GM12878 (cell line): Measurements from ENCODE around the gene SLIRP. TPM values are rescaled to one million over a fixed set of nuclear protein-coding genes. Genes with fewer than 3 reads are reported as not detected.

Source experiments
- ATAC-seq: fragments of 200-7000 bp; cut with Tn5 transposase; 3 replicates; pipeline ENCODE4 v1.9.1; 2020; ENCODE audit warnings: mild to moderate bottlenecking, moderate library complexity
- BruUV-seq: library from RNA; stranded (reverse); fragments of 400-500 nt; replicated peaks from 2 replicates; lab custom pipeline; 2021; lab: Mats Ljungman, UMichigan
- CTCF ChIA-PET: fragments of 300-600 bp; sonication (Branson Sonifier 250); formaldehyde crosslinking; extraction: SDS; loops from one replicate; lab custom pipeline; 2021; ENCODE audit warnings: inconsistent platforms; lab: Yijun Ruan, JAX
- POLR2A ChIA-PET: fragments of 350-600 bp; formaldehyde crosslinking; extraction: SDS; loops from one replicate; lab custom pipeline; 2021; ENCODE audit warnings: inconsistent platforms; lab: Charles Lee
- RAD21 ChIA-PET: fragments of 300-600 bp; sonication (Branson Sonifier 250); formaldehyde crosslinking; loops from one replicate; lab custom pipeline; 2023; ENCODE audit warnings: antibody characterized with exemption; ENCODE audit not compliant: unreplicated experiment; lab: Charles Lee
- SMC1A ChIA-PET: fragments of 300-600 bp; sonication (Branson Sonifier 250); formaldehyde crosslinking; loops from one replicate; lab custom pipeline; 2023; ENCODE audit not compliant: unreplicated experiment, uncharacterized antibody; lab: Charles Lee
- DNase-seq: peaks from one replicate; pipeline ENCODE4 v3.0.0-alpha.2; 2011; ENCODE audit warnings: low read depth, low spot score
- FAIRE-seq: peaks from 3 replicates; lab custom pipeline; 2011; peaks lifted over from hg19 to GRCh38; lab: Jason Lieb, UNC
- H2AFZ ChIP-seq: 2 replicates; pipeline ENCODE4 v1.6.0; 2011; ENCODE audit warnings: low read depth, low read length, control low read depth; ENCODE audit not compliant: control insufficient read depth
- H3K27ac ChIP-seq: 2 replicates; pipeline ENCODE4 v1.5.1; 2011; ENCODE audit warnings: control low read depth; ENCODE audit not compliant: control insufficient read depth, insufficient read depth
- H3K27me3 ChIP-seq, 2 experiments: replicated peaks in 1 of 2; 2 replicates each; pipeline versions ENCODE4 v1.6.0 to v1.6.1; 2011; ENCODE audit warnings: low read length in 1 of 2; ENCODE audit not compliant: control insufficient read depth in 2 of 2, insufficient read depth in 2 of 2
- H3K36me3 ChIP-seq, 2 experiments: 2 replicates each; pipeline ENCODE4 v1.5.1; 2011; ENCODE audit warnings: low read length in 1 of 2; ENCODE audit not compliant: control insufficient read depth in 2 of 2, insufficient read depth in 2 of 2
- H3K4me1 ChIP-seq: 2 replicates; pipeline ENCODE4 v1.6.1; 2011; ENCODE audit warnings: mild to moderate bottlenecking, low read length, moderate library complexity, mixed read lengths; ENCODE audit not compliant: control insufficient read depth, insufficient read depth
- H3K4me2 ChIP-seq: 2 replicates; pipeline ENCODE4 v1.6.0; 2011; ENCODE audit warnings: control low read depth; ENCODE audit not compliant: control insufficient read depth, insufficient read depth
- H3K4me3 ChIP-seq: fragments of 200-600 bp; sonication (generic); 2 replicates; pipeline ENCODE4 v1.5.1; 2016
- H3K79me2 ChIP-seq: 2 replicates; pipeline ENCODE4 v1.6.0; 2011; ENCODE audit warnings: low read length; ENCODE audit not compliant: control insufficient read depth, insufficient read depth
- H3K9ac ChIP-seq: 2 replicates; pipeline ENCODE4 v1.8.0; 2011; ENCODE audit warnings: low read length, control low read depth, mixed read lengths; ENCODE audit not compliant: control insufficient read depth, insufficient read depth
- H3K9me3 ChIP-seq: replicated peaks from 3 replicates; pipeline ENCODE4 v1.5.1; 2011; ENCODE audit warnings: mild to moderate bottlenecking, low read length; ENCODE audit not compliant: control insufficient read depth, insufficient read depth
- H4K20me1 ChIP-seq: 2 replicates; pipeline ENCODE4 v1.6.0; 2011; ENCODE audit not compliant: control insufficient read depth, insufficient read depth
- CBX5 ChIP-seq: sonication (generic); IDR thresholded peaks from 2 replicates; pipeline ENCODE4 v1.6.1; 2016; ENCODE audit warnings: low read depth, moderate library complexity, mild to moderate bottlenecking, inconsistent platforms
- CREB1 ChIP-seq: IDR thresholded peaks from 2 replicates; pipeline ENCODE4 v1.6.1; 2012; ENCODE audit warnings: low read depth, mild to moderate bottlenecking, inconsistent platforms
- EED ChIP-seq: sonication (generic); IDR thresholded peaks from 2 replicates; pipeline ENCODE4 v1.6.1; 2016; ENCODE audit warnings: antibody characterized with exemption, low read depth
- FOS ChIP-seq: IDR thresholded peaks from 3 replicates; pipeline ENCODE4 v1.6.1; 2011; ENCODE audit warnings: borderline replicate concordance; ENCODE audit not compliant: insufficient read length; ENCODE audit errors: extremely low read depth
- HDAC6 ChIP-seq: fragments of 200-600 bp; sonication (generic); IDR thresholded peaks from one replicate; pipeline ENCODE4 v1.8.0; 2017; ENCODE audit warnings: antibody characterized with exemption; ENCODE audit not compliant: unreplicated experiment
- LARP7 ChIP-seq: fragments of 450-650 bp; IDR thresholded peaks from 2 replicates; pipeline ENCODE4 v1.6.1; 2017; ENCODE audit warnings: mild to moderate bottlenecking
- MTA3 ChIP-seq: IDR thresholded peaks from 2 replicates; pipeline ENCODE4 v1.6.1; 2012; ENCODE audit warnings: low read length, inconsistent platforms, borderline replicate concordance
- NFIC ChIP-seq: IDR thresholded peaks from 2 replicates; pipeline ENCODE4 v1.6.1; 2012; ENCODE audit warnings: low read depth, mild to moderate bottlenecking, inconsistent platforms, low read length, moderate library complexity
- SPI1 ChIP-seq: IDR thresholded peaks from 2 replicates; pipeline ENCODE4 v1.6.1; 2011; ENCODE audit warnings: low read depth, mild to moderate bottlenecking, low read length, moderate library complexity, borderline replicate concordance; ENCODE audit not compliant: insufficient read depth
- SREBF2 ChIP-seq: IDR thresholded peaks from 2 replicates; pipeline ENCODE4 v1.6.1; 2012; ENCODE audit warnings: mild to moderate bottlenecking, low read length
- YBX1 ChIP-seq: fragments of 450-650 bp; IDR thresholded peaks from 2 replicates; pipeline ENCODE4 v1.6.1; 2016; ENCODE audit warnings: antibody characterized with exemption
- ZNF217 ChIP-seq: fragments of 450-650 bp; IDR thresholded peaks from 2 replicates; pipeline ENCODE4 v1.6.1; 2017; ENCODE audit warnings: antibody characterized with exemption, mild to moderate bottlenecking
- ZNF687 ChIP-seq: fragments of 450-650 bp; IDR thresholded peaks from 2 replicates; pipeline ENCODE4 v1.6.1; 2017; ENCODE audit warnings: mild to moderate bottlenecking, moderate library complexity
- WGBS: methylation state at CpG from one replicate; pipeline ENCODE4 v1.1.6; 2016; ENCODE audit warnings: low lambda C conversion rate; ENCODE audit not compliant: insufficient replicate concordance, insufficient coverage; ENCODE audit errors: missing lambda C conversion rate; 5-methylcytosine and 5-hydroxymethylcytosine counted together
- in situ Hi-C: fragments of 300-500 bp; cut with MboI; formaldehyde crosslinking; loops from 9 replicates; pipeline ENCODE4 v1.14.3; 2018; ENCODE audit warnings: mixed read lengths
- intact Hi-C: fragments of 100-400 bp; cut with micrococcal nuclease; formaldehyde crosslinking; loops from one replicate; pipeline ENCODE4 v1.14.2; 2022; ENCODE audit not compliant: unreplicated experiment
- polyA plus RNA-seq, 11 experiments: library from polyadenylated mRNA; depleted of rRNA in 4 of 11; unstranded in 6 of 11; stranded (reverse) in 5 of 11; fragments of >200 nt; fragmentation: Nextera tagmentation in 4 of 11; fragmentation: Illumina TruSeq in 1 of 11; extraction: Ambion mirVana in 4 of 11; extraction: Trizol in 1 of 11; gene quantifications; 1 replicate in 1 of 11; 2 replicates in 10 of 11; pipeline versions ENCODE4 v1.2.1 to v1.2.3, GENCODE V29; 2011 to 2016; ENCODE audit warnings: inconsistent platforms in 2 of 11, missing spikeins in 2 of 11, low read depth in 1 of 11
- total RNA-seq, 4 experiments: library from RNA; depleted of rRNA in 3 of 4; stranded (reverse); fragments of >200 nt in 3 of 4; fragmentation: Illumina TruSeq in 1 of 4; extraction: Trizol in 1 of 4; gene quantifications; 2 replicates each; pipeline versions ENCODE4 v1.2.1 to v1.2.3, GENCODE V29; 2013 to 2021

The SLIRP gene
- total and polyA plus RNA-seq, 10 of the 15 experiments (the other 5 are each of a cell fraction or from before 2014, with no cell fraction given) = 196 to 1,510 (median 596) TPM

- Histone ChIP-seq H2AFZ (no peak overlapping the region), H3K9ac (no peak overlapping the region), H3K27me3 (no peaks in the 10 kb centered on the region), H3K79me2 (peaks cover 3% of the 10 kb centered on the region), H3K9me3 (no peaks in the 10 kb centered on the region), H4K20me1 (no peaks in the 10 kb centered on the region), H3K4me2 (no peak overlapping the region), H3K4me3 (no peak overlapping the region), H3K36me3 (peaks cover 4 to 34% of the 10 kb centered on the region in 2 experiments), H3K27ac (no peak overlapping the region), H3K4me1 (no peaks in the 10 kb centered on the region)
- POLR2A ChIA-PET = no interaction called here
- ATAC-seq (no peak), FAIRE-seq (no peak), DNase-seq (no peak)
- no TSS peak for BruUV-seq
- CTCF ChIA-PET = interaction anchor here (0.6 to 0.7 kb wide), 2 partner anchors 49 to 190 kb away, joined by 3 read pairs; no protein-coding TSS in a partner anchor
- in situ Hi-C loops (no loop called here), intact Hi-C loops (no loop called here)
- SMC1A ChIA-PET = interaction anchor here (1.1 kb wide), 1 partner anchor 14 kb away, joined by 3 read pairs; no protein-coding TSS in a partner anchor
- WGBS = 98% methylated on average over 2 of the region's 2 CpGs
- RAD21 ChIA-PET = interaction anchor here (0.6 kb wide), 1 partner anchor 16 kb away, joined by 3 read pairs; no protein-coding TSS in a partner anchor
- TF ChIP-seq MTA3 = no peak
- no peak for TF ChIP-seq NFIC
- no peak for TF ChIP-seq CREB1
- TF ChIP-seq ZNF217 = no peak
- no peak for TF ChIP-seq LARP7
- no peak for TF ChIP-seq HDAC6
- no peak for TF ChIP-seq SPI1
- TF ChIP-seq FOS = no peak
- no peak for TF ChIP-seq ZNF687
- TF ChIP-seq CBX5 = no peak
- TF ChIP-seq SREBF2 = no peak
- no peak for TF ChIP-seq YBX1
- TF ChIP-seq EED = no peak
Measured at GRCh38 chr14:77741438-77741837, 33.5 kb downstream of the SLIRP start.
